Fibroblast of villous mesenchyme (primary cell): Measurements from ENCODE around the gene ZSWIM6. TPM values are rescaled to one million over a fixed set of nuclear protein-coding genes. Genes with fewer than 3 reads are reported as not detected.
A peak's percentile ranks its signal among the peaks of the same experiment; 100 is the strongest.

Experiments
- DNase-seq: peaks from one replicate; pipeline ENCODE4 v3.0.0-alpha.2; 2010; ENCODE audit warnings: low read depth
- H3K4me3 ChIP-seq: 2 replicates; pipeline ENCODE4 v1.5.1; 2011; ENCODE audit warnings: low read depth, mild to moderate bottlenecking, low read length
- CTCF ChIP-seq: IDR thresholded peaks from 2 replicates; pipeline ENCODE4 v1.5.1; 2012; ENCODE audit warnings: low read depth, mild to moderate bottlenecking, low read length; ENCODE audit not compliant: insufficient read depth
- total RNA-seq: library from RNA; depleted of rRNA; stranded (reverse); fragments of >200 nt; gene quantifications from 2 replicates; pipeline ENCODE4 v1.2.3, GENCODE V29; 2012

Gene ZSWIM6
- total RNA-seq, 1 donor, result 16.4 TPM

DNA sequence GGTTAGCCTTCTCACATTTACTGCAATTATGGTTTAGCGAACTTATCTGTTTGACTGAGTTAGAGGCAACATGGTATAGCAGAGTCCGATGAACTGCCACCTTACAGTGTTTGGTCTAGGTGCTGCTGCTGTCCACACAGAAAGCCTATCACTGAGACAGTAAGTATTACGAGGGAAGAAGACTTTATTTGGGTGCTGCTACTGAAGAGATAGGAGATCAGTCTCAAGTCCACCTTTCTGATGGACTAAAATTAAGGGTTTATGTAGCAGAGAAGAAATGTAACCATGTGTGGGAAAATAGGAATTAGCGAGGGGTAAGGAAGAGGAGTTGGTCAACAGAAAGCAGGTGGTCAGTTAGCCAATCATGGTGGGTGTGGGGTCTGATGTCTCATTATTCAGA lies 109.7 kb downstream of the ZSWIM6 start:
- no peak for TF ChIP-seq CTCF
- DNase-seq, result no peak
- H3K4me3 ChIP-seq, result no peak overlapping the region

DNA sequence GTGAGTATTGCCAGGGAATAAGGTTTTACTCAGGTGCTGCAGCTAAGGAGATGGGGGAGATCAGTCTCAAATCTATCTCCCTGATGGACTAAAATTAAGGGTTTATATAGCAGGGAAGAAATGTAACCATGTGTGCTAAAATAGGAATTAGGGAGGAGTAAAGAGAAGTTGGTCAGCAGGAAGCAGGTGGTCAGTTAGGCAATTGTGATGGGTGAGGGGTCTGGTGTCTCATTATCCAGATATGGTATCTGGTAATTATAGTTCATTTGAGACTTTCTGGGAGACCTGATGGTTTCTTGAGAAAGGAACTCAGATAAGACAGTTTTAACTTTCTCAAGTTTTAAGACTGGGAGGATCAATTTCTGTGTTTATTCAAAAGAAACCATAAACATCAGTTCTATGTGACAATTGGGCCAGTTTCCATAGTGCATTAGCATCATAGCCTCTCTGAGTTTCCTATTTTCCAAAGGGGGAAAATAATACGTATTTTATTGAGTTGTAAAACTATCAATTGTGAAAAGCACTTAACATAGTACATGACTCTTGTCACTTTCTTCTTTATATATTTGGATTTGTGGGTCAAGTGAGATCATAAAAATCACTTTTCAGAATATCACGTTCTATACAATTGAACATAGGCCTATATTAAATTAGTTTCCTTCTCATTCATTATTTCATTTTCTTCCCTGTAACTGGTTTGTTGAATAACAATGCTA lies 115.9 kb downstream of the ZSWIM6 start:
- TF ChIP-seq CTCF, result no peak
- H3K4me3 ChIP-seq, result no peak overlapping the region
- DNase-seq, result no peak

GRCh38 chr5:61449804-61450492 lies 117.9 kb downstream of the ZSWIM6 start:
- peak; percentile 90 for DNase-seq
- no peak overlapping the region for H3K4me3 ChIP-seq
- TF ChIP-seq CTCF, result no peak

- H3K4me3 ChIP-seq, result no peak overlapping the region
- no peak for TF ChIP-seq CTCF
- peak; percentile 58 for DNase-seq
Observed at GRCh38 chr5:61450493-61451279, 118.6 kb downstream of the ZSWIM6 start.

DNA sequence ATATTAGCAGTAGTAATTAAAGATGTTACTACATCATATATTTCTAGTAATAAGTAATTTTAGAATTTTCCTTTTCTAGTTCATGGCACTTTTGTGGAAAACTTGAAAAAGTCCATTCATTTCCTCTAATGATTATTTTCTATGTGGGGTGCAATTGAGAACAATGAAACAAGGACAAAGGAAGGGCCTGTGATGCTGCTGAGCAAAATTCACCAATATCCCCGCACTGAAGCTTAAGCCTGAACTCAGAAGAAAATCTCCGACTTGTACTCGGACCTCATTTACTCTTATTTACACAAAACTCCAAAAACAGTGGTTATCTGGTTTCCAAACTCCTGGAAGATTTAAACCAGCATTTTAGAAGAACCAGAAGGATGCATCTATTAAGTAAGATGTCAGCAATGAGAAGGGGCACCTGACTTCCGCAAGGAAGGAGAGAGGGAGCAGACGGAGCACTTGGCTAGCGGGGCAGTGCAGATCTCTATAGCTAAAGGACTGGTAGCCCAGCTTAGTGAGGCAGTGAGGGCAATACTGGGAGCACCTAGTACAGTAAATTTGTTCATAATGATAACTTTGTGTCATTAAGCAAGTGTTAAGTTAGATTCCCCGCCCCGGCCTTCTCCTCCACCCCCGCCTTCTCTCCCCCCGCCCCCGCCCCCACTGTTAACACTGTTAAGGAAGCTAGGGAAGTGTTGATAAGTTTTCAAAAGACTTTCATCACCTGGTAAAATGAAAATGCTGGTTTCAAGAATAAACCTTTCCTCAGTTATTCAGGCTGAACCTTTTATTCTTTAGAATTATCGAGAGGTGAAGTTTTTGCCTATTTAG lies 123.3 kb downstream of the ZSWIM6 start:
- TF ChIP-seq CTCF, result no peak
- no peak overlapping the region for H3K4me3 ChIP-seq
- no peak for DNase-seq

DNA sequence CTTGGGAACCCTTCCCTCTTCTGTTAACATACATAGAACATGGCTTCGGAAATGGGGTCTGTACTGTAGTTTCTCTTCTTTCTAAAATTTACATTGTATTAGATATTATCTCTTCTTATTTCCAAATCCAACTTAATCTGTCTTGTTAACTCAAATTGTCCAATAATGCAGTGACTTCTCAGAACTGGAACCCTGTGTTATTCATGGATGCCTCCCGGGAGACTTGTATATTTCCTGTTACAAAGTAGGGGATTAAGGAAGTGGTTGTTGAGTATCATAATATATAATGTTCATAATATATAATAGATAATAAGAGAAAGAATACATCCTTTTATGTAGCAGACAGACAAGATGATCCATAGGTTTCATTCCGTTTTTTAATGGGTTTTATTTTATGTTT lies 128.4 kb downstream of the ZSWIM6 start:
- no peak for DNase-seq
- TF ChIP-seq CTCF, result no peak

More for the DNA sequence above, 128.4 kb downstream of the ZSWIM6 start:
- H3K4me3 ChIP-seq, result no peak overlapping the region
